Daoy (cell line): ENCODE data around the gene CST9. TPM values are rescaled to one million over a fixed set of nuclear protein-coding genes. Genes with fewer than 3 reads are reported as not detected.
"Not testable (repeated sequence)": the region's sequence is repeated elsewhere in the genome, so short reads cannot be mapped to it uniquely, and the experiment has no call there.

Experiments used
- DNase-seq: peaks from one replicate; pipeline ENCODE4 v3.0.0-alpha.2; 2015; ENCODE audit warnings: low read depth
- total RNA-seq: library from RNA; depleted of rRNA; stranded (reverse); fragments of >200 nt; shearing (Covaris generic); gene quantifications from 2 replicates; pipeline ENCODE4 v1.2.3, GENCODE V29; 2014

Gene CST9
- total RNA-seq, 1 experiment from 2014 or later, result not detected

GRCh38 chr20:23637282-23638221 lies 31.8 kb upstream of the CST9 start, which contains the start of gene CST3:
Gene CST3, minus strand, starts transcription at chr20:23637955. Its CDS starts 93 bp downstream, at chr20:23637862.
- peak; percentile 87 for DNase-seq

GRCh38 chr20:23636908-23637281 lies 31.2 kb upstream of the CST9 start:
- DNase-seq, result no peak

- DNase-seq, result no peak
Measured at GRCh38 chr20:23636182-23636907, 30.6 kb upstream of the CST9 start.

DNA sequence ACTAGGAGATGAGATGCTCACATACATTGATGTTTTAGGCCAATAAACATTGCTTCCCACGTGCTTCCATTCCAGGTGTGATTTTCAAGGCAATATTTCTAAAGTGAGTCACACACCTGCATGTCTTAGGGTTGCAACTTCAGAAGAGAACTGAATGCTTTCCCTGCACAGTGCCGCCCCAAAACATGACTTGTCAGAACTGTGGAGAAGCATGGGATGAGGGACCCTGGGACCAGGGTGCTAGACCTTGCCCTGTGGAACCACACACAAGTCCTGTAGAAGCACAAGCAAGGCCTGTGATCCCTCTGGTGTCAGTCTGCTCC lies 30.0 kb upstream of the CST9 start:
- DNase-seq, result not testable (repeated sequence)

- DNase-seq, result no peak
Measured at GRCh38 chr20:23634985-23635767, 29.5 kb upstream of the CST9 start.

DNA sequence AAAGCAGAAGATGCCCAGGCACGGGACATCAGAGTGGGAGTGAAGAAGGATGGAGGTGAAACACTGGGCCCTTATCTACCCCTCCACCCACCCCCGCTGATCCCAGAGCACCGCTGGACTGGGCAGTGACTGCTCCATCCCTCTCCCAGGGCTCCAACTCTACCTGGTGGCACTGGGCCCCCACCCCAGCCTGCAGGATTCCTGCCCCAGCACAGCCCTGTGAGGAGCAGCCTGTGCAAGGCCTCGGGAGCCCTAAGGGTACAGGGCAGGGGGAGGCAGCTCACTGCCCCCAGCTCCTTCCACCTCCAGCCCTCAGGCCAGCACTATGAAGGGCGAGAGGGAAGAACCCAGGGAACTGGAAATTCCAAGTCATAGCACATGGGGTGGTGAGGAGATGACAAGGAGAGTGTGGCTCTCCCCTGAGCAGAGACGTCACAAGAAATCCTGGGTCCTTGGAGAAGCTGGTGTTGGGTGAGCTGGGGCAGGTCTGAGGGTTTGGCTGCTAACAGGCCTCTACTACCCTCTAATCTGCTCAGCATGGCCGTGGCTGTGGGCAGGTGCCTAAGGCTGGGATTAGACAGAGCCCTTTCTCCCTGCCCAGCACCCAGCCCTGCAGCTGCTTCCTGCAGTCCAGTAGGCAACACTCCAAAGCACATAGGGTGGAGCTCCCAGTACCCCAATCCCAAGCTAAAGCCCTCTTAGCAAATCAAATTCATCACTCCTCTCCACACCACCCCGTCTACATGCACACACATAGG lies 28.5 kb upstream of the CST9 start:
- DNase-seq, result no peak

GRCh38 chr20:23632711-23633573 lies 27.2 kb upstream of the CST9 start:
- DNase-seq, result no peak

DNA sequence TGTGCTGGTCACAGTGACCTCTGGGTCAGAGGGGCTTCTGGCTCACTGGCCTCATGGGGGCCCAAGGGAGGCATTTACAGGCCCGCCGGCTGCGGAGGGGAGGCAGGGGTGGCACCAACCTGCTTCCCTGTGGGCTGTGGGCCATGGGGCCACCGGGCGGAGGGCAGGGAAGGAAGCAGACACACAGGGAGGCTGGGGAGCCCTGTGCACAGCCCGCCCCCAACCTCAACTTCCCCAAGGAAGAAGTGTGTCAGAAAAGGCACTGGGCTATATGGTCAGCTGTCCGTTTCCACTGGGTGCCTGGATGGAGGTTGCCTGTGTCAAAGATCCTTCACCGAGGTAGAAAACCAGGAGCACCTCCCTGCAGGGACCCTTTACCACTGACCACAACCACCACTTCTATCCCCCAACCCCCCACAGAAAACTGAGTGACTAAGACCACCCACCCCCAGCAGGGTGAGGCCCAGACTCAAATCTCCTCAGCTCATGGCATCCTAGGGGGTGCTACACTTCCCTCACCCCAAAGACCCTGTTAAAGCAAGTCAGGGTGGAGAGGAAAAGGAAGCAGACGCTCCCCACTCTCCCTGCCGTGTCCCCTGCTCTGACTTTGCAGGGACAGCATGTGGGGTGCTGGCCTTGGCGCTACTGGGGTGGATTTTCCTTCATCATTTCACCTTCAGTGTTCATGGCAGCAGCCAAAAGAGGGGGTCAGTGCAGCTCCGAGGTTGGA lies 26.4 kb upstream of the CST9 start:
- no peak for DNase-seq

- DNase-seq, result no peak
Measured at GRCh38 chr20:23631226-23631822, 25.6 kb upstream of the CST9 start.

DNA sequence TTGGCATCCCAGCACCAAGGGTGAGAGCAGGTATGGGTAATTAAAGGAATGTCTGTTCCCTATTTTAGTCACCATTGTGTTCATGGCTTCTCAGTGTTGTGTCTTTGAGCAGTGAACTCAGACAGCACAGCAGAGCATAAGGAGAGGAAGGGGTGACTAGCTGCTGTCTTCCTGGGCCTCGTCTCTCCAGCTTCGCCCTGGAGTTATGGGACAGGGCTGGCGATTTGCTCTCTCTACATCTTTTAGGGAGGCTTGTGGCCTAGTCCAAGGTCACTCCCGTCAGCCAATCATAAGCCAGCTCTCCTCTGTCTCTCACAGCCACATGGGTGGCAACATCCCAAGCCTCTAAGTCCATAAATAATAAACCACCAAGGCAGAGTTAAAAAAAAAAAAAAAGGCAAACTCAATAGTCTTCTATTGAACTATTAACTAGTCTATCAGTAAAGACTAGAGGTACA lies 24.7 kb upstream of the CST9 start:
- no peak for DNase-seq

DNA sequence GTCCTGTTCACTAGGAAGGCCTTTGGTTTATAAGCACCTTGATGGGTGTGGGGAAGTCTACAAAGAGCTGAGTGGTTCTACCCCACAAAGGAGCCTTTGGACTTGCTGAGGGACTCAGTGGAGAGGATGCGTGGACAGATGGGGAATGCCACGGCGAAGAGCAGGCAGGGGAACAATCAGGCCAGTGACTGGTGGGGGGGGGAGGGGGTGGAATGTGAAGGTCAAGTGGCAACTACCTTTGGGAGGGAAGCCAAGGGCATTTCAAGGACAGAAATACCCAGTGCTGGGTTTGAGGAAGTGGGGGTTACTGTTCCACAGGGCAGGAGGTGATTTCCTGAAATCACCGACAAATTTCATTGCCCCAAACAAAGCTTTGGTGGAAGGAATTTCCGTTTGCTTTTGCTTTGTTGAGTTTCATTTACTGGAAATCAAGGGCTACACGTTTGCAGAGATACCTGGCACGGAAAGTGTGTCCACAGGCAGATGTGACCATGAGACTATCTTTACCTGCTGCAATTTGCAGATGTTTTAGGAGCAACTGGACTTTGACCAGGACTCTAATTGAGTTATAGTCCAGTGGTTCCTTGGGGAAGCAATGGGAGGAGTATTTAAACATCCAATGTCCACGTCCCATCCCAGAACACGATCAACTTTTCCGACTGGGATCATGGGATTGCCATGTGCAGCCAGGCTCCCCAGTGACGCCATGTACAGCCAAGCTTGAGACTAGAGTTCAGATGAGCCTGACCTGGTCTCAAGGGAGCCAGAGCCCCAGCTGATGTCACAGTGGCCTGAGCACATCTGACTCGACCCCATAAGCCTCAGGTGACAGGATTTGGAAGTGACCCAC lies 24.1 kb upstream of the CST9 start:
- no peak for DNase-seq

DNA sequence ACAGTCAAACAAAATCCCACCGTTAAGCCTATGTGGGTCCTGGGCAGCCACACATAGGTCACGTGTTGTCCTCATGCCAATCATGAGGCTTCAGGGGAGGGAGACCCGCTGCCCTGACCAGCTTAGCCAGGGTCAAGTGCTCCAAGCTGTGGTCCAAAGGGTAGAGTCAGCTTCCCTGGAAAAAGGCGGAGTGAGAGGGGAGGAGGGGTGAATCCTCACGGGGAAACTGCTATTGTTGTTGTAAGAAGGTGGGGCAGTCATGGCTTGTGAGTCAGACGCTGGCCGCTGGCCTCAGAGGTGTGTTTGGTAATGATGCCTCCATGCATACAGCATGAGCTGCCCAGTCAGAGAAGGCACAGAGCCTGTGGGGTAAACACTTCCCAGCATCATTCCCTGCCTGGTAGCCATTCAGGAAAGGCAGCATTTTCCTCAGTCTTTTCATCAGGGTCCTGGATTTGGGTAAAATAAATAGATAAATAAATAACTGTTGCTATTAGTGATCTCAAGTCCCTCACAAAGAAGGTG lies 23.4 kb upstream of the CST9 start:
- DNase-seq, result peak; percentile 76

DNA sequence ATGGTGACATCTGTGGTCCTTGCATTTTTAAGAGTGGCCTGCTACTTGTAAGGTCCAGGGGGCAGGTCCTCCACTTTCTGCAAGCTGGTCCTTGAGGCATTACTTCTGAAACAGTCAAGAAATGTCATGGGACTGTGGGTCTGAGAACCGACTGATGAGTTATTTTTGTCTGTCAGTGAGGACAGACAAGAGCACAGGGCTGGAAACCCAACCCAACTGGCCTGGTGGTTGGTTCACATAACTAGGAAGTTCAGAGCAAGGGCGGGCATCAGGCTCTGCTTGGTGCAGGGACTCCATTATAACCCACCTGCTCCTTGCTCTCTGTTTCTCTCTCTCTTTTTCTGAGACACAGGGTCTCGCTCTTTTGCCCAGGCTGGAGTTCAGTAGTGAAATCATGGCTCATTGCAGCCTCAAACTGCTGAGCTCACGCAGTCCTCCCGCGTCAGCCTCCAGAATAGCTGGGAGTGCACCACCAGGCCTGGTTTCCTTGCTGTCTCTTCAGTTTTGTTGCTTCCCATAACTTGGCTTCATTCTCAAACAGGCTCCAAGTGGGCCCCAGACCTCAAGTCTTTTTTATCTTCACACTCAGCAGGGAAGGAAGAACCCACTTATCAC lies 22.8 kb upstream of the CST9 start:
- DNase-seq, result no peak

- no peak for DNase-seq
Measured at GRCh38 chr20:23627501-23627900, 21.8 kb upstream of the CST9 start.

GRCh38 chr20:23626040-23626620 lies 20.4 kb upstream of the CST9 start:
- DNase-seq, result no peak

DNA sequence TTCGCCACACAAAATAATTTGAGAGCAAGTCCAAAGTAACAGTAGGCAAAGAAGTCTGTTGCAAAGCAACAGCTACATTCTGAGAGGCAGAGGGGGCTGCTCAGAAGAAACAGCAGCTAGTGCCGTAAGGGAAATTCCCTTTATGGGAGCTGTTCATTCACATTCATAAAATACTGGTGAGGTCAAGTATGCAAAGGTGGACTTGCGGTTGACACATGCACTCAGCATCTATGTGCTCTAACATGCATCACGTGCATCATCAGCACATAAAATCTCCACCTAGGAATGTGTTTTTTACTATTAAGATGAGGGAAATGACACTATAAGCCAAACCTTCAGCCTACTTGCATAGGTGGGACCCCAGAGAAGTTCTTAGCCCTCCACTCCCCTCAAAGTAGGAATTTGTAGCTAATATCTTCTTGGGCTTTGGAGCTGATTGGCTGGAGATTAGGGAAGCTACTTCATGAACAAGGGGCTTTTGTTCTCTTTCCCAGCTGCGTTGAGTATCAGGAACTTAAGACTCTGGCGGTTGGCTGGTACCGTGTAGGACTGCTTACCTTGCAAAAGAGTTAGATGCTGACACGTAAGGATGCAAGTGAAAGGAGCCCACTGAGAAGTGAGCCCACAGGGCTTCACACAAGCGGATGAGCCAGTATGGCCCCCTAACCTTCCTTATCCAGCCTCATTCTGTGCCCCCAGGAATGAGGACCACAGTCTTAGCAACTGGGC lies 19.7 kb upstream of the CST9 start:
- DNase-seq, result no peak

DNA sequence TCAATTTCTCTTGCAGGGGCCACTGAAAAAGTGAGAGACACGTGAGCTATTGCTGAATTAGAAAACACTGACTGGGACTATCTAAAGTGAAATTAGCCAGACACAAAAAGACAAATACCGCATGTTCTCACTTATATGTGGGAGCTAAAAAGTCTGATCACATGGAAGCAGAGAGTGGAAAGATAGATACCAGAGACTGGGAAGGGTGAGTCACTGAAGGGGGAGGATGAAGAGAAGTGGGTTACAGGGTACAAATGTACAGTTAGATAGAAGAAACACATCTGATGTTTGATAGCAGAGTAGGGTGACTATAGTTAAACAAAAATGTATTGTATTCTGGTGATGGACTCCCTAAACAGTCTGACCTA lies 18.6 kb upstream of the CST9 start:
- peak; percentile 12 for DNase-seq
